ENCODE measurements around the gene MAN1C1. TPM values are rescaled to one million over a fixed set of nuclear protein-coding genes. Genes with fewer than 3 reads are reported as not detected.
A peak's percentile ranks its signal among the peaks of the same experiment; 100 is the strongest.

Gene MAN1C1
- total RNA-seq, 2 donors from 2014 or later: 0.88 to 2.5 TPM

GRCh38 chr1:25814549-25815087, 198.0 kb downstream of the MAN1C1 start:
- no peaks in the 10 kb centered on the region for H3K27me3 Mint-ChIP-seq
- peaks cover 17 to 21% of the 10 kb centered on the region in 2 donors for H3K4me1 Mint-ChIP-seq (ENCODE audit: low read depth in 2 of 2)
- no peaks in the 10 kb centered on the region for H3K9me3 Mint-ChIP-seq
- DNase-seq (ENCODE audit: low spot score) (no peak), ATAC-seq (no peak)
- no peaks in the 10 kb centered on the region for H3K36me3 Mint-ChIP-seq
- no peak overlapping the region for H3K27ac Mint-ChIP-seq
- no peak overlapping the region for H3K4me3 Mint-ChIP-seq

- Mint-ChIP-seq H3K9me3 (no peaks in the 10 kb centered on the region), H3K36me3 (no peaks in the 10 kb centered on the region), H3K4me1 (ENCODE audit: low read depth in 2 of 2) (peaks cover 17 to 21% of the 10 kb centered on the region in 2 donors), H3K27ac (no peak overlapping the region), H3K27me3 (no peaks in the 10 kb centered on the region), H3K4me3 (no peak overlapping the region)
- no peak for DNase-seq (ENCODE audit: low spot score)
- ATAC-seq: no peak
These were observed 198.9 kb downstream of the MAN1C1 start for GRCh38 chr1:25815208-25816111.

GRCh38 chr1:25816112-25816718, 199.6 kb downstream of the MAN1C1 start:
- ATAC-seq (no peak), DNase-seq (ENCODE audit: low spot score) (no peak)
- Mint-ChIP-seq H3K36me3 (no peaks in the 10 kb centered on the region), H3K9me3 (no peaks in the 10 kb centered on the region), H3K27ac (no peak overlapping the region), H3K27me3 (no peaks in the 10 kb centered on the region), H3K4me1 (ENCODE audit: low read depth in 2 of 2) (peaks cover 25 to 28% of the 10 kb centered on the region in 2 donors), H3K4me3 (no peak overlapping the region)

- Mint-ChIP-seq H3K4me3 (peak overlapping the region; percentile 92), H3K36me3 (no peaks in the 10 kb centered on the region), H3K9me3 (no peaks in the 10 kb centered on the region), H3K4me1 (ENCODE audit: low read depth in 2 of 2) (peaks cover 37% of the 10 kb centered on the region in 2 donors), H3K27ac (peak overlapping the region; percentile 88 to 93), H3K27me3 (no peaks in the 10 kb centered on the region)
- ATAC-seq: no peak
- DNase-seq (ENCODE audit: low spot score): no peak
These were observed 201.4 kb downstream of the MAN1C1 start for GRCh38 chr1:25817840-25818501.

GRCh38 chr1:25818569-25818968, 202.0 kb downstream of the MAN1C1 start:
- Mint-ChIP-seq H3K36me3 (no peaks in the 10 kb centered on the region), H3K27me3 (no peaks in the 10 kb centered on the region)

GRCh38 chr1:25819491-25820246, 203.1 kb downstream of the MAN1C1 start, which contains the start of gene MTFR1L:
TSS of gene MTFR1L (plus strand) at chr1:25819954. CDS start at chr1:25823105, 3,151 bp downstream.
- Mint-ChIP-seq H3K27ac (peak within 1 kb of the TSS; percentile 88 to 93), H3K27me3 (no peaks in the 10 kb centered on the region), H3K9me3 (no peaks in the 10 kb centered on the region), H3K36me3 (no peaks in the 10 kb centered on the region), H3K4me1 (ENCODE audit: low read depth in 2 of 2) (peaks cover 34 to 37% of the 10 kb centered on the region in 2 donors), H3K4me3 (peak within 1 kb of the TSS; percentile 98)
- ATAC-seq (peak; percentile 93 to 94), DNase-seq (ENCODE audit: low spot score) (peak; percentile 93)

More at GRCh38 chr1:25818569-25818968, 202.0 kb downstream of the MAN1C1 start:
- DNase-seq (ENCODE audit: low spot score) (no peak), ATAC-seq (no peak)
- no peaks in the 10 kb centered on the region for H3K9me3 Mint-ChIP-seq
- peak overlapping the region; percentile 88 to 93 for H3K27ac Mint-ChIP-seq
- peaks cover 34 to 37% of the 10 kb centered on the region in 2 donors for H3K4me1 Mint-ChIP-seq (ENCODE audit: low read depth in 2 of 2)
- H3K4me3 Mint-ChIP-seq: peak overlapping the region; percentile 92

- H3K4me1 Mint-ChIP-seq (ENCODE audit: low read depth in 2 of 2): peaks cover 30 to 37% of the 10 kb centered on the region in 2 donors
- H3K27ac Mint-ChIP-seq: peak overlapping the region; percentile 88 to 93
- ATAC-seq (peak; percentile 80 to 84), DNase-seq (ENCODE audit: low spot score) (peak; percentile 84)
- H3K27me3 Mint-ChIP-seq: no peaks in the 10 kb centered on the region
- no peaks in the 10 kb centered on the region for H3K36me3 Mint-ChIP-seq
- H3K4me3 Mint-ChIP-seq: peak overlapping the region; percentile 98
- no peaks in the 10 kb centered on the region for H3K9me3 Mint-ChIP-seq
These were observed 203.9 kb downstream of the MAN1C1 start for GRCh38 chr1:25820247-25821111.

- Mint-ChIP-seq H3K4me3 (peak overlapping the region; percentile 98), H3K9me3 (no peaks in the 10 kb centered on the region), H3K27me3 (no peaks in the 10 kb centered on the region), H3K36me3 (no peaks in the 10 kb centered on the region), H3K27ac (peak overlapping the region; percentile 88 to 93), H3K4me1 (ENCODE audit: low read depth in 2 of 2) (peaks cover 30 to 37% of the 10 kb centered on the region in 2 donors)
- DNase-seq (ENCODE audit: low spot score): no peak
- ATAC-seq: no peak
These were observed 204.5 kb downstream of the MAN1C1 start for GRCh38 chr1:25821112-25821476.

- no peaks in the 10 kb centered on the region for H3K9me3 Mint-ChIP-seq
- peaks cover 30 to 37% of the 10 kb centered on the region in 2 donors for H3K4me1 Mint-ChIP-seq (ENCODE audit: low read depth in 2 of 2)
- H3K27me3 Mint-ChIP-seq: no peaks in the 10 kb centered on the region
- H3K36me3 Mint-ChIP-seq: no peaks in the 10 kb centered on the region
- DNase-seq (ENCODE audit: low spot score) (no peak), ATAC-seq (no peak)
- peak overlapping the region; percentile 98 for H3K4me3 Mint-ChIP-seq
- peak overlapping the region; percentile 88 to 93 for H3K27ac Mint-ChIP-seq
These were observed 205.1 kb downstream of the MAN1C1 start for GRCh38 chr1:25821630-25822091.

GRCh38 chr1:25825605-25826004, 209.0 kb downstream of the MAN1C1 start:
- ATAC-seq (no peak), DNase-seq (ENCODE audit: low spot score) (no peak)
- no peaks in the 10 kb centered on the region for H3K27me3 Mint-ChIP-seq
- H3K4me1 Mint-ChIP-seq (ENCODE audit: low read depth in 2 of 2): peaks cover 15 to 18% of the 10 kb centered on the region in 2 donors
- H3K4me3 Mint-ChIP-seq: no peak overlapping the region
- no peaks in the 10 kb centered on the region for H3K9me3 Mint-ChIP-seq
- H3K27ac Mint-ChIP-seq: no peak overlapping the region
- peaks cover 5% of the 10 kb centered on the region for H3K36me3 Mint-ChIP-seq

- ATAC-seq (no peak), DNase-seq (ENCODE audit: low spot score) (no peak)
- Mint-ChIP-seq H3K4me1 (ENCODE audit: low read depth in 2 of 2) (peaks cover 8 to 9% of the 10 kb centered on the region in 2 donors), H3K9me3 (no peaks in the 10 kb centered on the region), H3K36me3 (peaks cover 11% of the 10 kb centered on the region), H3K27me3 (no peaks in the 10 kb centered on the region), H3K4me3 (no peak overlapping the region), H3K27ac (no peak overlapping the region)
These were observed 210.0 kb downstream of the MAN1C1 start for GRCh38 chr1:25826571-25826970.

GRCh38 chr1:25828491-25828890, 211.9 kb downstream of the MAN1C1 start:
- Mint-ChIP-seq H3K27ac (no peak overlapping the region), H3K4me1 (ENCODE audit: low read depth in 2 of 2) (no peaks in the 10 kb centered on the region), H3K9me3 (no peaks in the 10 kb centered on the region), H3K27me3 (no peaks in the 10 kb centered on the region), H3K4me3 (no peak overlapping the region), H3K36me3 (peaks cover 11% of the 10 kb centered on the region)
- ATAC-seq: no peak
- DNase-seq (ENCODE audit: low spot score): no peak
